Prostate gland (tissue), 2 donors: ENCODE data around the gene PLCB2. TPM values are rescaled to one million over a fixed set of nuclear protein-coding genes. Genes with fewer than 3 reads are reported as not detected.

Experiments used
- DNase-seq: peaks from one replicate; pipeline ENCODE4 v3.0.0-alpha.2; 2019; ENCODE audit warnings: low spot score
- H3K27ac ChIP-seq, 2 donors: fragments of 200-600 bp; sonication (generic); 2 replicates each; pipeline ENCODE4 v1.5.1; 2017 to 2019
- H3K27me3 ChIP-seq: fragments of 200-600 bp; sonication (generic); replicated peaks from 2 replicates; pipeline ENCODE4 v1.5.1; 2019; ENCODE audit not compliant: insufficient read depth
- H3K36me3 ChIP-seq, 2 donors: fragments of 200-600 bp; sonication (generic); 1 replicate in 1 of 2; 2 replicates in 1 of 2; pipeline versions ENCODE4 v1.5.1 to v1.8.1; 2017 to 2019
- H3K4me1 ChIP-seq: fragments of 200-600 bp; sonication (generic); replicated peaks from 2 replicates; pipeline ENCODE4 v1.5.1; 2019
- H3K4me3 ChIP-seq, 2 donors: fragments of 200-600 bp; sonication (generic); 2 replicates each; pipeline ENCODE4 v1.5.1; 2017 to 2019
- H3K9me3 ChIP-seq: fragments of 200-600 bp; sonication (generic); 2 replicates; pipeline ENCODE4 v1.5.1; 2017
- CTCF ChIP-seq, 4 experiments: fragments of 200-600 bp in 2 of 4; fragments of 450-650 bp in 2 of 4; sonication (generic) in 2 of 4; IDR thresholded peaks; 1 replicate in 3 of 4; 2 replicates in 1 of 4; pipeline ENCODE4 v1.5.1; 2016 to 2019; ENCODE audit warnings: antibody characterized with exemption in 4 of 4, mild to moderate bottlenecking in 2 of 4, moderate library complexity in 2 of 4
- POLR2A ChIP-seq: fragments of 450-650 bp; IDR thresholded peaks from one replicate; pipeline ENCODE4 v1.6.1; 2016; ENCODE audit warnings: antibody characterized with exemption, mild to moderate bottlenecking
- POLR2AphosphoS5 ChIP-seq: sonication (generic); formaldehyde crosslinking; IDR thresholded peaks from one replicate; pipeline ENCODE4 v1.6.1; 2017; ENCODE audit warnings: antibody characterized with exemption
- WGBS: methylation state at CpG from one replicate; pipeline ENCODE4 v1.1.5; 2018; 5-methylcytosine and 5-hydroxymethylcytosine counted together
- intact Hi-C: fragments of 100-400 bp; cut with DNase I; formaldehyde crosslinking; loops from one replicate; pipeline ENCODE4 v1.14.2; 2022
- total RNA-seq, 2 donors: library from RNA; depleted of rRNA; stranded (reverse); fragments of >200 nt; gene quantifications; one replicate each; pipeline ENCODE4 v1.1.0, GENCODE V29; 2016

The PLCB2 gene
- total RNA-seq, 2 donors from 2014 or later: 1.5 to 13.0 TPM

- intact Hi-C loops: no loop called here
- H3K9me3 ChIP-seq: no peaks in the 10 kb centered on the region
- H3K4me3 ChIP-seq: no peak overlapping the region
- H3K36me3 ChIP-seq: no peaks in the 10 kb centered on the region
- no peak for DNase-seq
- no peak overlapping the region for H3K27ac ChIP-seq
- H3K4me1 ChIP-seq: no peaks in the 10 kb centered on the region
- no peak for TF ChIP-seq POLR2AphosphoS5
- no peak for TF ChIP-seq CTCF (IDR thresholded peaks at IDR 0.05)
- TF ChIP-seq POLR2A: no peak
- H3K27me3 ChIP-seq: no peaks in the 10 kb centered on the region
- WGBS: 90% methylated on average over 10 of the region's 10 CpGs
Observed at GRCh38 chr15:40312370-40313158, 4.8 kb upstream of the PLCB2 start.

- H3K36me3 ChIP-seq: no peaks in the 10 kb centered on the region
- no peaks in the 10 kb centered on the region for H3K27me3 ChIP-seq
- H3K4me3 ChIP-seq: no peak overlapping the region
- H3K27ac ChIP-seq: no peak overlapping the region
- 73% methylated on average over 3 of the region's 3 CpGs for WGBS
- no peak for TF ChIP-seq POLR2A
- no peak for TF ChIP-seq CTCF (IDR thresholded peaks at IDR 0.05)
- no peak for TF ChIP-seq POLR2AphosphoS5
- H3K4me1 ChIP-seq: no peaks in the 10 kb centered on the region
- intact Hi-C loops: no loop called here
- no peaks in the 10 kb centered on the region for H3K9me3 ChIP-seq
- DNase-seq: no peak
Observed at GRCh38 chr15:40310993-40311392, 3.3 kb upstream of the PLCB2 start.

GRCh38 chr15:40310001-40310959, 2.5 kb upstream of the PLCB2 start:
- no peaks in the 10 kb centered on the region for H3K9me3 ChIP-seq
- H3K27ac ChIP-seq: no peak overlapping the region
- intact Hi-C loops: no loop called here
- WGBS: 22% methylated on average over 4 of the region's 4 CpGs
- H3K4me3 ChIP-seq: no peak overlapping the region
- TF ChIP-seq POLR2A (no peak), CTCF (IDR thresholded peaks at IDR 0.05) (peak in 3 of 4 experiments; percentile 46 to 67 (median 63))
- H3K36me3 ChIP-seq: no peaks in the 10 kb centered on the region
- peak; percentile 22 for DNase-seq
- no peaks in the 10 kb centered on the region for H3K4me1 ChIP-seq
- H3K27me3 ChIP-seq: no peaks in the 10 kb centered on the region

GRCh38 chr15:40309344-40309862, 1.7 kb upstream of the PLCB2 start:
- no peak for DNase-seq
- Histone ChIP-seq H3K27ac (no peak overlapping the region), H3K4me1 (no peaks in the 10 kb centered on the region), H3K4me3 (no peak overlapping the region), H3K9me3 (no peaks in the 10 kb centered on the region), H3K36me3 (no peaks in the 10 kb centered on the region), H3K27me3 (no peaks in the 10 kb centered on the region)
- TF ChIP-seq CTCF (IDR thresholded peaks at IDR 0.05): no peak
- no peak for TF ChIP-seq POLR2A
- no peak for TF ChIP-seq POLR2AphosphoS5
- WGBS: 80% methylated on average over 8 of the region's 8 CpGs
- intact Hi-C loops: no loop called here
